Muscle of arm (tissue), 12 donors: ENCODE results near the gene TUBB1. TPM values are rescaled to one million over a fixed set of nuclear protein-coding genes. Genes with fewer than 3 reads are reported as not detected.

Source experiments
- DNase-seq: peaks from one replicate; pipeline ENCODE4 v3.0.0-alpha.2; 2013
- polyA plus RNA-seq, 12 donors: library from polyadenylated mRNA; unstranded; fragments of 120-200 nt; gene quantifications; one replicate each; pipeline ENCODE4 v1.2.1, GENCODE V29; 2013; ENCODE audit not compliant: insufficient read length in 12 of 12

Gene TUBB1
- polyA plus RNA-seq, 12 donors: 0.20 to 1.1 (median 0.59) TPM; not detected in 2

DNA sequence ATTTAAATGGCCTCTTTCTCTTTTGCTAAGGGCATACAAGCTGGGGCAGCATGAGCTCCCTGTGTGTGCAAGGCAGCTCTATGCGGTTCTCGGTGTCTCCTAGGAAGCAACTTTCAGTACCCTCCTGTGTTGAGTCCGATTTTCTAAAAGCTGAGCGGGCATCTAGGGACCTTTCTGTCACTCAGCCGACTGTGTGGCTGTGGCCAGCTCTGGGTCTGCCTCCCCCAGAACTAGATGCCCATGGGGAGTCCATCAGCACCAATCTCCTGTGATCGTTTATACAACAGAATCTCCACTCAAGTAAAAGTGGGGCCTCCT is 30.7 kb upstream of the TUBB1 start:
- no peak for DNase-seq

GRCh38 chr20:58989196-58989595 is 30.0 kb upstream of the TUBB1 start:
- DNase-seq: no peak

DNA sequence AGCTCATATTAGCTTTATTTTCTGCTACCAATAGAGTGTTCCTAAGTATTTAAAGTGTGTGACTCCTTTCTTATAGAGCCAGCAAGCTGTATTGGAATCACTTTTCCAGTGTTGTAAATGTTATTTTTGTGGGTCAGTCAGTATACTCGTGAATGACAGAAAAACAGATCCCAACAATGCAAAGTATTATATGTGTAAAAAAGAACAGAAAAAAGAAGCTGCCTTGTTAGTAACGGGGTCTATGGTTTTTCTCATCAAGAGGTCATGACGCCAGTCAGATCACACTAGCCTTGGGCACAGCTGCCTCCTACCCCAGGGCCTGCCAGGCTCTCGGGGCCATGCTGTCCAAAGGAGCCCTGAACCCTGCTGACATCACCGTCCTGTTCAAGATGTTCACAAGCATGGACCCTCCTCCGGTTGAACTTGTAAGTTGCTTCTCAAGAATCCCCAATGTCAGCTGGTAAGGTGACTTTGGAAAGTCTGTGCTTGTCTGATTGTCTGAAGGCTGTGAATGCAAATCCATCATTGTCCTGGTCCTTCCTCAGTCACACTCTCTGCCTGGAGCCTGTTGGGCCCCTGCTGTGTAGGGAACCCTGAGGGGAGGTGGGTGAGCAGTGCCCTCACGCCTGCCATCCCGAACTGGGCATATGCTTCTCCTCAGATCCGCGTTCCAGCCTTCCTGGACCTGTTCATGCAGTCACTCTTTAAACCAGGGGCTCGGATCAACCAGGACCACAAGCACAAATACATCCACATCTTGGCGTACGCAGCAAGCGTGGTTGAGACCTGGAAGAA is 28.4 kb upstream of the TUBB1 start:
- no peak for DNase-seq

DNA sequence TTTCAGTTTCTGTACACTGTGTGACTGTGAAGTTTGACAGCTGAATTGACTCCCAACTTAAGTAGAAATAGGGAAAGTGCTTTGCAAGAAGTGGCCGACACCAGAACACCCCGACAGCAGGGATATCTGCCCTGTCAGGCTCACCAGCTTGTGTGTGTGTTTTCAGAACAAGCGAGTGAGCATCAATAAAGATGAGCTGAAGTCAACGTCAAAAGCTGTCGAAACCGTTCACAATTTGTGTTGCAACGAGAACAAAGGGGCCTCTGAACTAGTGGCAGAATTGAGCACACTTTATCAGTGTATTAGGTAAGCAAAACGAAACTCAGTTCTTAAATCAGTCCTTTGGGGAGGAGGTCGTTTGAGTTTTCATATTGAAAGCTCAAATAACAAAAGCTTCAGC is 27.5 kb upstream of the TUBB1 start:
- DNase-seq: no peak

- no peak for DNase-seq
These were observed 26.3 kb upstream of the TUBB1 start for GRCh38 chr20:58992911-58993310.

DNA sequence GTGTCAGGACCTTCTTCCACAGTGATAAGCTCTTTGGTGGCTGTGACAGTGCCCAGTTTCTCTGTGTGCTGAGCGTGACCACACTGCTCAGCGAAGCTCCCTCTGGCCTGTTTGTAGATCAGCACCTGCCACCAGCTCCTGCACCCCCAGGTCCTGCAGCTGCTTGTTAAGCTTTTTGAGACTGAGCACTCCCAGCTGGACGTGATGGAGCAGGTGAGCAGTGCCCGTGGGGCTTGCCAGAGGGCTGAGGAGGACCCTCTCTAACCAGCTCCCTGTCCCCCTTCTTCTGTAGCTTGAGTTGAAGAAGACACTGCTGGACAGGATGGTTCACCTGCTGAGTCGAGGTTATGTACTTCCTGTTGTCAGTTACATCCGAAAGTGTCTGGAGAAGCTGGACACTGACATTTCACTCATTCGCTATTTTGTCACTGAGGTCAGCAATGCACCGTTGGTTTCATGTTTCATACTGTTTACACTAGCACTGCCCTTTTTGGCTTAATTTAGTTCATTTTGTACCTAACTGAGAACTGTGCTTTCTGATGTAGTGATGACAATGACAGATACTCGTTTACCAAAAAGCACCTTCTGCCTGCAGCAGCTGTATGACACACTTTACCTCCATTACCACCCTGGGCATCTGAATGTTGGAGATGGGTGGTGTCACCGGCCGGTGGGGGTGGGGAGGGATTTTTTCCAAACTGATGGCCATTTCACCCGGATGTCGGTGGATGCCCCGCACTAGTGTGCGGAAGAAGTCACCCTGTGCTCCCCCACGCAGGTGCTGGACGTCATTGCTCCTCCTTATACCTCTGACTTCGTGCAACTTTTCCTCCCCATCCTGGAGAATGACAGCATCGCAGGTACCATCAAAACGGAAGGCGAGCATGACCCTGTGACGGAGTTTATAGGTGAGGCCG is 25.6 kb upstream of the TUBB1 start:
- DNase-seq: no peak

DNA sequence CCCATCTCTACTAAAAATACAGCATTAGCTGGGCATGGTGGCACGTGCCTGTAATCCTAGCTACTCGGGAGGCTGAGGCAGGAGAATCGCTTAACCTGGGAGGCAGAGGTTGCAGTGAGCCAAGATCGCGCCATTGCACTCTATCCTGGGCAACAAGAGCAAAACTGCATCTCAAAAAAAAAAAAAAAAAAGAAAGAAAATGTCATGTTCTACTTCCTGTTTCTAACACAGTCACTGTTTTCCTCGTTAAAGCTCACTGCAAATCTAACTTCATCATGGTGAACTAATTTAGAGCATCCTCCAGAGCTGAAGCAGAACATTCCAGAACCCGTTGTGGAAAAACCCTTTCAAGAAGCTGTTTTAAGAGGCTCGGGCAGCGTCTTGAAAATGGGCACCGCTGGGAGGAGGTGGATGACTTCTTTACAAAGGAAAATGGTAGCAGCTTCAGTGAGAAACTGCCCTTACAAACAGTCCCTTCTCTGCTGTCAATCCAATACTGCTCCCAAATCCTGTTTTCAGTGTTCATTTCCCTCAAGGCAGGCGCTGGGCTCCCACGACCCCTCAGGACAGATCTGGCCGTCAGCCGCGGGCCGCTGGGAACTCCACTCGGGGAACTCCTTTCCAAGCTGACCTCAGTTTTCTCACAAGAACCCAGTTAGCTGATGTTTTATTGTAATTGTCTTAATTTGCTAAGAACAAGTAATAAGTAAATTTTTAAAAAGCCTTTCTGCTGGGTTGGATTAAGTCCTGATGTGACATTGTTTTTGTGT is 24.7 kb upstream of the TUBB1 start:
- DNase-seq: no peak

DNA sequence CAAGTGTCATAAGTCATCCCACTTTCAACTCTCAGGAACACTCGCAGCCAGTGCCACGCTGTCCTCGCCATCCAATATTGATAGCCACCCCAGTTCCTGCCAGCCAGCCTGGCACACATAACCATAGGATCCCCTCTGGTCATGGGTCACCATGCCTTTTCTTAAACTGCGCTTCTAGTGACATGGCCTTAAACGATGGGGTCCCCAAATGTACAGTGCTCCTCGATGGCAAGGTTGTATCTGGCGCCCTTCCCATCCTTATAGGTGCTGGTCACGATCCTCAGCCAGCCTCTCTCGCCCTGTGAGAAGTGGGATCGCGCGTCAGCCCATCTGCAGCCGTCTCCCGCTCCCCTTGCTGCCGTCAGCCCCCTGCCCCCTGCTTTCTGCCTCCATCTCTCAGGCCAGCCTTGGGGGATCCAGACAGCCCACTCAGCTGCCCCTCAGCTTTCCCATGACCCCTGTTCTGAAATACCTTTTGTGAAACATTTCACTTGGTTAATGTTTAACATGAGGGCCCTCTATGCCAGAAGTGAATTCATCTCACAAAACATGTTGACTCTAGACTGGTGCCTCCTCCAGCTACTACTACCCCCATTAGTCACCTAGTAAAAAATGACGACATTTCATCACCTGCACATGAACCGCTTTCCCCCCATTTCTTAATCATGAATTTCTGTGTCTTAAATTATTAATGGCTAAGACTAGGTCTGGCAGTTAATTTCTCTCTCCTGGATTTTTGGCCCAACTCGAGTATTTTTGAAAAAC is 23.6 kb upstream of the TUBB1 start:
- no peak for DNase-seq

- DNase-seq: no peak
These were observed 23.0 kb upstream of the TUBB1 start for GRCh38 chr20:58996226-58996611.

DNA sequence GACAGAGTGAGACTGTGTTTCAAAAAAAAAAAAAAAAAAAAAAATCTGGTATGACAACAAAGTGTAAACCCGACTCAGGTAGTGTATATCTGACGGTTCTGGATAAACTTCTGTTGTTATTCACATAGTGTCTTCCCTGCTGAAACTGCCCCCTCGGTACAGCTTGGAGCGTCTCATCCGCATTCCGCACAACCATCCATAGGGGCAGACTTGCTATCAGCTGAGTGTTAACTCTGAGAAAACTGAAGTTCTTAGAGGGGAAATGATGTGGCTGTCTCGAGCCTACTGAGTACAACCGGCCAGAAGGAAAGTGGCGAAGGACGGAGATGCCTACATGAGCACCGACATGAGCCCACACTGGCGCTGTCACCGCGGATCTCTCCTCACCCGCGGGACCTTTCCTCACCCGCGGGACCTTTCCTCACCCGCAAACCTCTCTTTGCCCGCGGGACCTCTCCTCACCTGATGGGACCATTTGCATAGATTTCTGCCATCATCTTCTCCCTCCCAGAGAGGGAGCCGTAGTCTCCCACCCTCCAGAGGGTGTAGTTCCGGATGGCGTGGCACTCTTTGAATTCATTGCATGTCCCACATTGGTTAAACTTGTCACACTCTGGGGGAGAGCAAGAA is 22.0 kb upstream of the TUBB1 start:
- DNase-seq: no peak

- no peak for DNase-seq
These were observed 20.6 kb upstream of the TUBB1 start for GRCh38 chr20:58998656-58999055.

DNA sequence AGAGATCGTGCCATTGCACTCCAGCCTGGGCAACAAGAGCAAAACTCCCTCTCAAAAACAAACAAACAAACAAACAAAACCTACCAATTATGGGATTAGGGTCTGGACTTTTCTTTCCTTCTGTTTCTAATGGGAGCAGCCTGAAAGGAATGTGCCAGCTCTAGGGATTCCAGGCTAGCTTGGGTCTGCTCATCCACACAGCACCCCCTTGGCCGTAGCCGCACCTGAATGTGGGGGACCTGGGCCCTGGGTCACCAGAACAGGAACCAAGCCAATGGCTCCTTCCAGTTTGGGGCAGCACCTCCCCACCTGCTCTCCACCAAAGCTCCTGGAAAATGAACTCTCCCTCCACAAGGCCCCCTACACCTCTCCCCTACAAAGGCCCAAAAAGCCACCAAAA is 18.9 kb upstream of the TUBB1 start:
- no peak for DNase-seq

DNA sequence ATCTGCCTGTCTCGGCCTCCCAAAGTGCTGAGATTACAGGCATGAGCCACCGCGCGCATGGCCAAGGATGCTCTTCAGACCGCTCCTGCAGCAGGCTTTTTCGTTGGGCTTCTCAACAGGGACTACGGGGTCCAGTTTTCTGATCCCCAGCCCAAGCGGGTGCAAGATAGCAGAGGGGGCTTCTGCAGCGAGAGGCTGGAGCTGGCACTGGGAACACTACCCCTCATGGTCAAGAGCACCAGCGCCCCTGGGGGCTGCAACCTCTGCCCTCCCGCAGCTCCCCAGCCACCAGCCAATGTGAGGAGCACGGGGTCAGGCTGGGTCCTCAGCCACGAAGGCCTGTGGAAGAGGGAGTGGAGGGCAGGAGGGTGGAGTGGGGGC is 18.2 kb upstream of the TUBB1 start:
- no peak for DNase-seq

DNA sequence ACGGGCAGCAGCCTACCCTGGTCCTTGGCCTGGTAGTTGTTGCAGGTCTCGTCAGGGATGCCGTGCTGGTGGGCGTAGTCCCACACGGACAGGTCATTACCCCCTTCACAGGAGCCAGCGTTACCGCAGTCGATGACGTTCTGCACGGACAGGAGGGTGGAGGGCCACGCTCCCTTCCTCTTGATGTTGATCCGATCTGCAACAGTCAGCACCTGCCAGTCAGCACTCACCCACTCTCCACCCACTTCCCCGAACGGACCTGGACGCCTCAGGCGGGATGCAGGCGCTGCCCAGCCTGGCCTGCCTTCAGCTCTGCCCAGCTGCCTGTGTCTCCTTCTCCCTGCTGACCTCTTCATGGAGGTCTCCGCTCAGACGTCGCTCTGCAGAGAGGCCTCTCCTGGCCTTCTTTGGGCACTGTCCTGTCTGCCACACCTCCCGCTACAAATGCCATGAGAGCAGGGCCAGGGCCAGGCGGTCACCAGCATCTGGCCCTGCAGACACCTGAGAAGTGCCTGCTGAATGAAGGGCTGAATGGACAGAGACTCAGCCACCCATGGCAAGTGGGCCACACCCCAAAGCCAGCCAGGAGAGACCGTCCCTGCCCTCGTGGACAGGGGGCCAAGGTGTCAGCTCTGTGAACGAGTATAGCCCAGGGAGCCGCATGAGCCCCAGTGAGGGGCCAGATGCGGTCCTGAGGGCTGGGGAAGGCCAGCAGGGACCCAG is 17.6 kb upstream of the TUBB1 start:
- DNase-seq: no peak

GRCh38 chr20:59002388-59002787 is 16.8 kb upstream of the TUBB1 start:
- DNase-seq: no peak

GRCh38 chr20:59002874-59003399 is 16.3 kb upstream of the TUBB1 start:
- no peak for DNase-seq

GRCh38 chr20:59003836-59004492 is 15.3 kb upstream of the TUBB1 start:
- DNase-seq: no peak

DNA sequence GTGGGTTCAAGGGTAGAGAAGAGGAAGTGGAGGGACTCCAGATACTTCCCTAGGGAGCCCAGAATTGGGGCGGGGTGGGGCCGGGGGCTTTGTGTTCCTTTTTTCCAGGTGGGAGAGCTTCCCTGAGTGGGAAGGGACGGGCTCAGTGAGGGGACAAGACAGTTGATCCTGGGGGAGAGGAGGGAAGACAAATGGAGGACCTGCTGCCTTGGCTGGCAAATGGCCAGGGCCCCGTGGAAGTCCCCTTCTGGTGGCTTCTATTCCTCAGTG is 14.8 kb upstream of the TUBB1 start:
- DNase-seq: no peak

DNA sequence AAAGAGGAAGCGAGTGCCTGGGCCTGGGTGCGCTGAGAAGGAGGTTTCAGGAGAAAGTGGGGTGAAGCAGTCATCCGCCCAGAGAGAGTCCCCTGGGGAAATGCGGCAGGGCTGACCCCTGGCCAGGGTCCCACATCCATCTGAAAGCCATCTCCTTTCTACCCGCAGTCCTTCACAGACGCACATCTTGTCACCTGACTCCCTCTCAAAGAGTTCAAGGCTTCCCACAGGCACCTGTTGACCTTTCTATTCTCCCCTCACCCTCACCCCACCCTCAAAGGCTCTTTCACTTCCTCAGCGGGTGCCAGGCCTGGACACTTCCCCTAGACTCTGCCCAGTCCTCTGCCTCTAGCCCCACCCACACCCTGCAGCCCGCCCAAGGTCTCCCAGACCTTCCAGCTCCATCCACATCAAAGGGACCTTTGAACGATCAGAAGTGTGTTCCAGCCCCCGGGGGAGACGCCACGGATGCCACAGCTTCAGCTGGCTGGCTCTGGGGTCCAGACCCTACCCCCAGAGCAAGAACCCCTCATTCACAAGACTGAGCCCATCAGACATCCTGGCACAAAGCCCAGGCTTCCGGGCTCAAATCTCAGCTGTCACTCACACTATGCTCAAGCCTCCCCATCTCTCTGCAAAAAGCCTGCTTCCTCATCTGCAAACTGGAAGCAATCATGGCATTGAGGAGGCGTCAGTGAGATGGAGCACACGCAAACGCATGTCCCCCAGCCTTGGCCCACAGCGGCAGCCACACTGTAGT is 14.3 kb upstream of the TUBB1 start:
- no peak for DNase-seq
